ENCODE measurements around the gene CCDC40.
"Not testable (repeated sequence)": the region's sequence is repeated elsewhere in the genome, so short reads cannot be mapped to it uniquely, and the experiment has no call there.

CCDC40 gene

DNA sequence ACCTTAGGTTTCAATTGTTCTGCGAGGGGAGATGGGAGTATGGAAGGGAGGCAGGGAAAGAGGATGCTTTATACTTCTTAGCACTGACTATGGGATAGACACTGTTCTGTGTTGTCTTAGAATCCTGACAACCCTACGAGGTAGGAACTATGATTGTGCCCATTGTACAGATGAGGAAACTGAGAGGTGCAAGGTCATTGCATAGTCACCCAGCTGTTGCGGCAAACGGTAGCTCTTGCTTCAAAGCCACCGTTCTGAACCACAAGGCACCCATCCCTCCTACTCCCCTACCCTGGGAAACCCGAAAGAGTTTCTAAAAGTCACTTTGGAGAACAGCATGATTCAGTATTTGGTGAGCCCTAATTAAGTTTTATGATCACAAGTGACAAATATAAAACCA is 7.5 kb downstream of the CCDC40 start:
- FAIRE-seq (peak; percentile 33), DNase-seq (ENCODE audit: insufficient read length, low spot score) (no peak)

DNA sequence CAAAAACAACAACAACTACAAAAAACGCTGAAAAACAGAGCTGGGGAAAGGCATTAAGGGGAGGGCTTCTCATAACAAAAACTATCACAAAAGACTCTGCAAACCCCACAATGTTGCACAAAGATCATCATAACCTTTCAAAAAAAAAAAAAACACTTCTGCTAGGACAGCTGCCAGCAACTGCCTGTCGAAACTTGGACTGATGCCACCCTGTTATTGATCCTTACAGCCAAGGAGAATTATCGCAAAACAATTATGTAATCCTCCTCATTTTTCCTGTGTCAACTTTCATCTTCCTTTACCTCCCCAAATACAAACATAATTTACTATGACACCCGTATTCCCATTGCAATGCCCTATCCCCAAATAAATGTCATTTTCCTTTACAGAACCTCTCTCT is 9.3 kb downstream of the CCDC40 start:
- DNase-seq (ENCODE audit: insufficient read length, low spot score) (no peak), FAIRE-seq (no peak)

DNA sequence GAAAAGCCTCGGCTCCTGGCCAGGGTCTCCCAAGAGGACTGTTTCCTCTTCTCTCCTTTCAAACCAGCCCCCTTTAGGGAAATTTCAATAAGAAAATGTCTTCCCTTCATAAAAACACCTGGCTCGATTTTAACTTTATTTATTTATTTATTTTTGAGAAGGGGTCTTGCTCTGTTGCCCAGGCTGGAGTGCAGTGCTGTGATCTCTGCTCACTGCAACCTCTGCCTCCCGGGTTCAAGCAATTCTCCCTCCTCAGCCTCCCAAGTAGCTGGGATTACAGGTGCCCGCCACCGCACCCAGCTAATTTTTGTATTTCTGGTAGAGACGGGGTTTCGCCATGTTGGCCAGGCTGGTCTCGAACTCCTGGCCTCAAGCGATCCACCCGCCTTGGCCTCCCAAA is 10.3 kb downstream of the CCDC40 start:
- not testable (repeated sequence) for FAIRE-seq; DNase-seq (ENCODE audit: insufficient read length, low spot score)

DNA sequence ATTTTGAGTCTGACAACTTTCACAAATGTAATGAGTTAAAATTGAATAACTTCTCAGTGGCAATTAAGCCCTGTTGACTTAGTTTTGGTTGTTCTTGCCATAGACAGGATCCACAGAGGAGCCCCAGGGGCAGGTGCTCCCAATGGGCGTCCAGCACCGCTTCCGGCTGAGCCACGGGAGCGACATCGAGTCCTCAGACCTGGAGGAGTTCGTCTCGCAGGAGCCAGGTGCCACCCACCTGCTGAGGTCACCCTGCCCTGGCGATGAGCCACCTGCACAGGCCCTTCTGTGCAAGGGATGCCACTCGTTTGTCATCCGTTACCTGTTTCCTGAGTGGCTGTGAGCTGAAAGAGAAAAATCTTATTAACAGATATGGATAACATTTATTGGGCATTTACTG is 10.7 kb downstream of the CCDC40 start:
- DNase-seq (ENCODE audit: insufficient read length, low spot score) (no peak), FAIRE-seq (no peak)

DNA sequence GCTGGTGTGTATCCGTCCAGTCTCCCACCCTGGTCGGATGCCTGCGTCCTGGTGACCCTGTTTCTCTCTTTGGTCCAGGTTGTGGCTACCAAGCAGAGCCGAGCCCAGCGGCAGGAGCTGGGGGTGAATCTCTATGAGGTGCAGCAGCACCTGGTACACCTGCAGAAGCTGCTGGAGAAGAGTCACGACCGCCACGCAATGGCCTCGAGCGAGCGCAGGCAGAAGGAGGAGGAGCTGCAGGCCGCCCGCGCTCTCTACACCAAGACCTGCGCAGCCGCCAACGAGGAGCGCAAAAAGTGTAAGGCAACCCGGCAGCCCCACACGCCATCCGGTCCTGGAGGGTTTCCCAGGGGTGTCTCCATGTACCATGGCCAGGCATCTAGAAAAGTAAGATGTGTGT is 13.5 kb downstream of the CCDC40 start:
- DNase-seq (ENCODE audit: insufficient read length, low spot score) (no peak), FAIRE-seq (no peak)

DNA sequence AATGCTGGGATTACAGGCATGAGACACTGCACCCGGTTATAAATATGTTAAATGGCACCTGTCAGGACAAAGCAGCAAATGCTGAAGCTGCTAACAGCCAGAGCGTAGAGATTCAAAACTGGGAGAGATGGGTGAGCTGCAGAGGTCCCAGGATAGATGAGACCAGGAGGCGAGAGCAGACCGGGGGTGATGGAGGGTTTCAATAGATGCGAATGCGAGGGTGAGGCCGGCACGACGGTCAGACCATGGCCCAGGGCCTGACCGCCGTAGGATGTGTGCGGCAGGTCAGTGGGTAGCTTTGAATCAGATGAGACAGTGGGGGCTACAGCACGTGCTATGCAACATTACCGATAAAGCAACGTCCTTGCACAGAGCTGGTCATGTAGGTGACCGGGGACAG is 14.3 kb downstream of the CCDC40 start:
- DNase-seq (ENCODE audit: insufficient read length, low spot score) (no peak), FAIRE-seq (no peak)

DNA sequence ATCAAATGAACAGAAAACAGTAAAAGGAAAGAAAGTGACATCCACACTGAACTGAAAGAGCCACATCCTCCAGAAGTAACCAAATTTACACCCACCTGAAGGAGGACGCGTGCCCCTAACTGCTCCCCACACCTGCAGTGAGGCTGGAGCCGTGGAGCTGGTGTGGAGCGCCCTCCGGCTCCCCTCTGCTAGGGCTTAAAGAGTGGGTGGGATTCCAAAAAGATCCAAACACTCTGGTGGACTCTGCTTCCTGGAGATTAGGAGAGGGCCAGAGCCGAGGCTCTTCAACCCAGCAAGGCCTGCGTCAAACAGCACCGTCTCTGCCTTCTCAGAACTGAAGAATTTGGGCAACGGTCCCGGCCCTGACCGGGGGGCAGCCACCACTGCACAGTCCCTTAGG is 15.2 kb downstream of the CCDC40 start:
- no peak for DNase-seq (ENCODE audit: insufficient read length, low spot score)
- no peak for FAIRE-seq

DNA sequence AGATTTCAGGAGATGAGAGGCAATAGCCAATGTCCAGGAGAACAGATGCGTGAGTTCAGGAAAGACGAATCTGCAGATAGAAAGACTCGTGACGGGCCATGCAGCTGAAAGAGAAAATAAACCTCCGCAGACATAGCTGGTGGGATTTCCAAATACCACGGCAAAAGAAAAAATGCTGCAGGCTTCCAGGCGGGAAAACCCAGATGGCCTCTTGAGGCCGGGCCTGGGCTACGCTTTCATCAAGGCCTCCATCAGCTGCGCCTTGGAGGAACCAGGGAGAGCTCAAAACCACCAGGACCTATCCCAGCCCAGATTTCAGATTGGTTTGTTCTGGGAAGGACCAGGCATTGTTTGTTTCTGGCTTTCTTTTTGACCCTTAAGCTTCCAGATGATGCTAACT is 16.7 kb downstream of the CCDC40 start:
- FAIRE-seq (no peak), DNase-seq (ENCODE audit: insufficient read length, low spot score) (no peak)

DNA sequence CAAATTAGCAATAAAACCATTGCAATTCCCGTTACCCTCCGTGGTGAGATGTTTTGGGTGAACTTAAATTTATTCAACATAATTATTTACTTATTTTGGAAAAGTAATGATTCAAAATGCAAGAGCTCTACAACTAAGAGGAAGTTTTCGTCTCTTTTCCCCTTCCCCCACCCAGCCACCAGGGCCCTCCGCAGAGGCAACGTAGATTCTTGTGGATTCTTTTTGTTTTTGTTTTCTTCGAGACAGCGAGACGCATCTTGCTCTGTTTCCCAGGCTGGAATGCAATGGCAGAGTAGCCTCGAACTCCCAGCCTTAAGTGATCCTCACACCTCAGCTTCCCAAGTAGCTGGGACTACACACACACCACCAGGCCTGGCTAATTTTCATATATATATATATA is 19.2 kb downstream of the CCDC40 start:
- FAIRE-seq (no peak), DNase-seq (ENCODE audit: insufficient read length, low spot score) (no peak)

DNA sequence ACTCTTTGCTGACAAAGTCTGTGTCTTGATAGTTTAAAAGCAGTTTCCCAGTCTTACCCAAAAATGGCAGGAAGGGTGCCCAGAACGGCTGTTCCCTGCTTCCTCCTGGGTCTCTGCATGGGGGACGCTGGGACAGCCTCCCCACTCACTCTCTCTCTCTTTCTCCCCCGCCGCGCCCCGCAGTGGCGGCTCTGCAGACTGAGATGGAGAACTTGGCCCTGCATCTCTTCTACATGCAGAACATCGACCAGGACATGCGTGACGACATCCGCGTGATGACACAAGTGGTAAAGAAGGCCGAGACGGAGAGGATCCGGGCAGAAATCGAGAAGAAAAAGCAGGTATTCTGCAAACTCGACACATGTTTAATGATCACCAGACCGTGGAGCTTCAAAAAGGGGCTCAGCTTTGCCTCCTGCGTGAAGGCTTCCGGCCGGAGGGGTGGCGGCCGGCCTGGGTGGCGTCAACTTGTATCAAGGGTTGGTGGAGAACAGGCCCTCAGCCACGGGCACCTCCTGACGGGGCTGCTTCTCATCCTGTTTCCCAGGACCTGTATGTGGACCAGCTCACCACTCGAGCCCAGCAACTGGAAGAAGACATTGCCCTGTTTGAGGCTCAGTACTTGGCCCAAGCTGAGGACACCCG is 22.0 kb downstream of the CCDC40 start:
- FAIRE-seq, result no peak

DNA sequence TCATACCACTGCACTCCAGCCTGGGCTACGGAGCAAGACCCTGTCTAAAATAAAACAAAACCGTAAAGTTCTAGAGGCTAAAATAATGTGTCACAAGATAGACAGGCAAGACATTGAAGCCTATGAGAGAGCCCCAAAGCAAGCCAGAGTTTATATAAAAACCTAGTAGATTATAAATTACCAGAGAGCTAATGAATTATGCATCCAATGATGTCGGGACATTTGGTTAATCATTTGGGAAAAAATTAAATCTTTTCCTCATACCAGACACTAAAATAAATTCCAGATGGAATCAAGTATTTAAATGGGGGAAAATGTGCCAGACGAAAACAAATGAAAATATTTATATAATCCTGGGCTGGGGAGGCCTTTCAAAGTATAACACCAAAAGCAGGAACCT is 24.2 kb downstream of the CCDC40 start:
- DNase-seq (ENCODE audit: insufficient read length, low spot score), result no peak
- FAIRE-seq, result no peak

More for the DNA sequence above, 22.0 kb downstream of the CCDC40 start:
- no peak for DNase-seq (ENCODE audit: insufficient read length, low spot score)

DNA sequence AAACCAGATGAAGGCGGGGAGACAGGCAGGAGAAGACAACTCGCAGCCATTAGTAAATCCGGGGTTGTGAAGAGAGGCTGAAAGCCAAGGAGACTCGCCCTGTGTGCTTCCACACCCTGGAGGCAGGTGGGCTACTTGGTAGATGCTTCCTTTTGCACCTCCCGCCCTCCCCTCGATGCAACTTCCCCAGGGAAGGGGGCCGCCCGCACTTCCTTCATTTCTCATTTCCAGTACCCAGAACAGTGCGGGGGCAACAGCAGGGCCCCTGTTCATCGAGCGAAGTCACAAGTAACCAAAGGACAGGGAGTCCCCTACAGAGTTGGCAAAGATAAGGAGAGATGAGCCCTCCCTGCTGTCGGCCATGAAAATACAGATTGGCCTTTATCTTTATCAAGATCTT is 25.0 kb downstream of the CCDC40 start:
- DNase-seq (ENCODE audit: insufficient read length, low spot score), result no peak
- no peak for FAIRE-seq

DNA sequence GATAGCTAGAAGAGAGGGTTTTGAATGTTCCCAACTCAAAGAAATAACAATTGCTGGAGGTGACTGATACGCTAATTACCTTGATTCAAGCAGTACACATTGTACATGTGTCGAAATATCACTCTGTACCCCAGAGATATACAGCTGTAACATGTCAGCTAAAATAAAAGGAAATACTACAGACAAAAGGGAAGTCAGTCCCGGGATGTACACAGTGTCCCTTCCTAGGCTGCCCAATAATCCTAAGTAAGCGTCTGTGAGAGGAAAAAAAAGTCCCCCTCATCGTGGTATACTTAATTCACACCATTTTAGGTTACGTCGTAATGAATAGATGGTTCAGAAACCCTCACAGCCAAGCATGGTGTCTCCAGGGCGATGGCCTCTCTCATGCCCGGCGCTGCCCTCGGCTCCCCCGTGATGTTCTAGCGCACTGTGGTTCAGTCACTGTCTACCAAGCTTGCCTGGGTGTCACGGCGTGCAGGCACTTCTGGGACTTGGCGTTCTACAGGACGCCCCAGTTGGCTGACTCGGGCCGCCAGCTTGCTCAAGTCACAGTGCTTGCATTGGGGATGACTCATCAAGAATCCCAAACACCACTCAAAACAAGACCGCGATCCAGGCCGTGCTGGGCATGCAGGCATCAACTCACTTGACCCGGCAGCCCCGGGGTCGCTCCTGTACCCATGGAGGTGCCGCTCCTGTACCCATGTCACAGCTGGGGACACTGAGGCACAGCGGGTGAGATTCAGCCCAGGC is 27.6 kb downstream of the CCDC40 start:
- DNase-seq (ENCODE audit: insufficient read length, low spot score) (peak; percentile 55), FAIRE-seq (peak; percentile 23)

DNA sequence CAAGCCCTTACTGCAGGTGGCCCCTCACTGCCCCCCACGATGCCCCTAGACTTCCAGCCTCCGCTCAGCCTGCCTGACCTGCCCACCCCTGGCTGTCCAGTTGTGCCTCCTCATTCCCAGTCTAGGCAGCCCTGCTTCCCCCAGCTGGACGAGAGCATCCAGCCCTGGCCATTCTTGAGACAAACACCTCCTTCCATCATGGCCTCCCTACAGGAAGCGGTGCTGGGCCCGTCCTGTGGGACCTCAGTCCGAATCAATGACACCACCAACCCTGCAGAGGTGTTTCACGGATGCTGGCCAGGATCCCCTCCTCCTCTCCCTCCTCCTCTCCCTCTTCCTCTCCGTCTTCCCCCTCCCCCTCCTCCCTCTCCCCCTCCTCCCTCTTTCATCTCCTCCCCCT is 28.3 kb downstream of the CCDC40 start:
- FAIRE-seq (no peak), DNase-seq (ENCODE audit: insufficient read length, low spot score) (no peak)

DNA sequence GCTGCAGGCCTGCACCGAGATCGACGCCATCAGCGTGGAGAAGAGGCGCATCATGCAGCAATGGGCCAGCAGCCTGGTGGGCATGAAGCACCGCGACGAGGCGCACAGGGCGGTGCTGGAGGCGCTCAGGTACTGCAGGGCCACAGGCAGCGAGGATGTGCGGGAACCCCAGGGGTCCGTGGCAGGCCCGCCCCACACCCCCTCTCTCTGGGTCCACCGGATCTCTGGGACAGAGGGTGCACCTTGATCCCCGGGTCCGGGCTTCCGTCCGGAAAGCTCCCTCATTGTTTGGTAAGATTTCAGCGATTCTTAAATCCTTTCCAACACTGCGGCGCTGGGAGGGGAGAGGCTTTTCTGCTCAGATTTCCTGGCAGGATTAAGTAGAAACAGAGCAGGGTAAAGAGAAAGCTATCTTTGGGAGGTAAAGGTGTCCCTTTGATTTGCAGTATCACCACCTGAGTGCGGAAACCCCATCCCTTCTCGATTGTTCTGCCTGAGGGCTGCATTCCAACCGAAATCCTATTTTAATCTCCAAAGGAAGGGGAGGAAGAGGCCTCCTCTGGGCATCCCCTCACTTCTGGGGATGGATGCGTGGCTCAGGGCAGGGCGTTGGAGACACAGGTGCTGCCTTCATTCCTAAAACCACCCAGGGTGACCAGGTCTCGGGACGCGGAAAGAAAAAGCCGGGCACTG is 29.2 kb downstream of the CCDC40 start:
- no peak for FAIRE-seq
- DNase-seq (ENCODE audit: insufficient read length, low spot score), result no peak

DNA sequence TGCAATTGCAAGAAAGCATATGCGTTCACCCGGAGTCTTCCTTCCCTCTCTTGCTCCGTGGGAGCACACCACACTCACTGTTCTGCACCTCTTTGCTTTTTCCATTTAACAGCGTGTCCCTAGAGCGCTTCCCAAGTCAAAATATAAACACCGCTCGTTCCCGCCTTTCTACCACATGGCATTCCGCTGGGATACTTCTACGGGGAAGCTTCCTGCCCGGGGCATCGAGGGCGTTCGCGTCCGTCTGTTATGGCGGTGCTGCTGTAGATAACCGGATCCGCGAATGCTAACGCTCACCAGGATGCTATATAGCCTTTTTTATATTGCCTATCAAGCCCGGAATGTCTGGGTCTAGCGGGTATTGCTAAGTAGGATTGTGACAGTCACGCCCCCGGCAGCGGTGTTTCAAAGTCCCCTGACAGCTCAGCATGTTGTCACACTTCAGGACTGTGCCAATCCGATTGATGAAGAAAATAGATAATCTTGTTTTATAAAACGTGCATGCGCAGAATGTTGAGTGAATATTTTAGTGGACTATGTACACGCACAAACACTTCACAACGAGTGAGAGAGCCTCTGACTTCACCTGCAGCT is 31.0 kb downstream of the CCDC40 start:
- DNase-seq (ENCODE audit: insufficient read length, low spot score), result no peak
- no peak for FAIRE-seq

DNA sequence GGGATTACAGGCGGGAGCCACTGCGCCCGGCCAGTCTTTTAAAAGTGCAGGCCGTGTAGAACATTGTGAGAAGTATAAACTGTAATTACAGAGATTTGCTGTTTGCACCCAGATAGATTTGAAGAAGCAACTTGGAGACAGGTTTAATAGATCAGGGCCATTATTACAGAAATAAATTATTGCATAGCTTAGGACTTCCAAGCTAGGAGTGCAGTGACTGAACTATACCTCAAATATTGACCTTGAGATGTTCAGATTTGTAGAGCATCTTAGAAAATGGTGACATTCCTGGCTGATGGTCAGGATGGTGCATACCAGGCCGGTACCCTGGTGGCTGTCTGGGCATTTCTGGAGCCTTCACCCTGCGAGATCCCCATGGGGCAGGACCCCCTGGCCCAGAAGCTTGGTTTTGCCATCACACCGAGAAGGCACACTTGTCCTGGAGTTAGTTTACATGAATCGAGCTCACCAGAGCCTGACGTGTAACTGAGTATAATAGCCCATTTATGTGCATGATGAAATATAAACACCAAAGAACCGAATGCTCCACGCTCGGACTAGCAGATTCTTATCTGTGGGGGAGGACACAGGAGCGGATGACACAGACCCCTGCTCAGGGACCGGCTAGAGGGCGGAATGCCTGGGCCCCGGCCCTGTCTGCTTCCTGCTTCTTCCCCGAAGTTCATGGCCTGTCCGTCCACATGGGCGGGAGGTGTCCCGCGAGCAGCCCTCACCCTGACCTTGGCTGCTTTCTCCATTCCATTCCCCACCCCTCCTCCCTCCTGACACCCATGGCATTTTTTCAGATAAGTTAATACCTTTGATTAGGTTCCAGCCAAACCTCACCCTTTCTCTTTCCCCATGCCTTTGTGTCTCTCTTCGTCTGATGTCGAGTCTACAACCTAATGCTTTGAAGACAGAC is 32.1 kb downstream of the CCDC40 start:
- no peak for FAIRE-seq
- no peak for DNase-seq (ENCODE audit: insufficient read length, low spot score)

DNA sequence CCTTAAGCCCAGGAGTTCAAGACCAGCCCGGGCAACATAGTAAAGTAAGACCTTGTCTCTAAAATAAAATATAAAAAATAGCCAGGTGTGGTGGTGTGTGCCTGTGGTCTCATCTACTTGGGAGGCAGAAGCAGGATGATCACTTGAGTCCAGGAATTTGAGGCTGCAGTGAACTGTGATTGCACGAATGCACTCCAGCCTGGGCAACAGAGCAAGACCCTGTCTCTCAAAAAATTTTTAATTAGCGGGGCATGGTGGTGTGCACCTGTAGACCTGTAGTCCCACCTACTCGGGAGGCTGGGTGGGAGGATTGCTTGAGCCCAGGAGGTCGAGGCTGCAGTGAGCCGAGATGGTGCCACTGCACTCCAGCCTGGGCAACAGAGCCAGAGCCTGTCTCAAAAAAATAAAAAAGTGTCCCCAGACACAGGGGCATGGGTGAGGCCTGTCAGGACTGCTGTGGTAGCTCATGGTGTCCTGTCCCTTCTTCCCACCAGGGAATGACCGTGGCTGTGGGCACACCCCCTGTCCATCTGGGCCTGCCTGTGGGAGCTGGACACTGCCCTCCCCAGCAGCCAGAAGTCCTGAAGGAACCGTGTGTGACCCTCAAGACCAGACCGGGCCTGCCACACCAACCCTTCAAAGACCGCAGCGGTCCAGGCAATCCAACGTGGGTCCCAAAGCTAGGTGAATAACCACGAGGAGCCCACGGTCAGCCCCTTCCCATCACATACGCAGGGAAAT is 34.1 kb downstream of the CCDC40 start:
- FAIRE-seq (no peak), DNase-seq (ENCODE audit: insufficient read length, low spot score) (no peak)

DNA sequence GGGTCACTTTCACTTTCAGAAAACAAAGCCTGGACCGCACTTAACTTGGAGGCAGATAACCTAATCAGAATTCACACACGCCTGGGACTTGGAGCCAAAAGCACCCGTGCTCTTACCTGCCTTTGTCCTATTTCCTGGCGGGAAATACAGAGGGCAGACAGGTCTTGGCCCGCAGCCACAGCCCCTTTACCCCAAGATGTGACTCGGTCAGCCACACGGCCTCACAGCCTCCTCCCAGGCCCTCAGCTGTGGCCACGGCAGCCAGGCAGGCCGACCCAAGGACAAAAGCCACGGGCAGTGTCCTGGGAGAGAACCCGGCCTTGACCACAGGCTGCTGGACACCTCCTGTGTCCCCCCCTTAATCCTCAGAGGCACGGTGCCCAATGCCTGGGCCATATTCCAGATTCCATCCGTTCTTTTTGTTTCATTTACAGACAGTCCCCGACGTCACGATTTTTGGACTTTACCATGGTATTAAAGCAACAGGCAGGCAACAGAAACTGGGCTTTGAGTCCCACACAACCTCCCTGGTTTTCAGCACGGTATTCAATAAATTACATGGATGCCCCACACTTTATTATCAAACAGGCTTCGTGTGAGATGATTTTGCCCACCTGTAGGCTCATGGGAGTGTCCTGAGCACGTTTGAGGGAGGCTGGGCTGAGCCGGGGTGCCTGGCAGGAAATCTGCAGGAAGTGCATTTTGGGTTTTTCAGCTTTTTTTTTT is 34.8 kb downstream of the CCDC40 start:
- FAIRE-seq, result no peak
- no peak for DNase-seq (ENCODE audit: insufficient read length, low spot score)

Measured in HTR-8/SVneo (cell line).